Smooth muscle cell of bladder (primary cell): ENCODE data around the gene TRIM22. TPM values are rescaled to one million over a fixed set of nuclear protein-coding genes. Genes with fewer than 3 reads are reported as not detected.

ENCODE experiments used
- total RNA-seq: library from RNA; depleted of rRNA; stranded (reverse); fragments of >200 nt; gene quantifications from 2 replicates; pipeline ENCODE4 v1.2.3, GENCODE V29; 2014

The TRIM22 gene, protein sequence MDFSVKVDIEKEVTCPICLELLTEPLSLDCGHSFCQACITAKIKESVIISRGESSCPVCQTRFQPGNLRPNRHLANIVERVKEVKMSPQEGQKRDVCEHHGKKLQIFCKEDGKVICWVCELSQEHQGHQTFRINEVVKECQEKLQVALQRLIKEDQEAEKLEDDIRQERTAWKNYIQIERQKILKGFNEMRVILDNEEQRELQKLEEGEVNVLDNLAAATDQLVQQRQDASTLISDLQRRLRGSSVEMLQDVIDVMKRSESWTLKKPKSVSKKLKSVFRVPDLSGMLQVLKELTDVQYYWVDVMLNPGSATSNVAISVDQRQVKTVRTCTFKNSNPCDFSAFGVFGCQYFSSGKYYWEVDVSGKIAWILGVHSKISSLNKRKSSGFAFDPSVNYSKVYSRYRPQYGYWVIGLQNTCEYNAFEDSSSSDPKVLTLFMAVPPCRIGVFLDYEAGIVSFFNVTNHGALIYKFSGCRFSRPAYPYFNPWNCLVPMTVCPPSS
- 82.2 and 84.5 TPM in 2 replicates for total RNA-seq

DNA sequence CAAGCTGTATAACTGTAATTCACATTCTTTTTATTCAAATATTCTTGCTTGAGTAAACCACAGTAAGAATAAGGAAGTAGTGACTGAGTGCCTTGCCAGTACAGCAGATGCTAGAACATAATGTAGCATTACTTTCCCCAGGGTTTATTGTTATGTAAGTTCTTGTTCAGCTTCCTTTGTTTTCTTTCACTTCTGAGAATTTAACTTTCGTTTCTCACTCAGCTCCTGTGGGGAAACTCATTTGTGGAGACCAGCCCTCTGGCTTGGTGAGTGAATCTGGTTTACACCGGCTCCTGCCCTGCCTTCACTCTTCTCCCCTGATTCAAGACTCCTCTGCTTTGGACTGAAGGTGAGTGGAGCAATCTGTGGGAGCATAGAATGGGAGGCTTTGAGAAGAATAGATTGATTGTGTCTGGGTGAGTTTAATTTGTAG is at the start of gene TRIM22:
TSS of gene TRIM22 (plus strand) at position 240 of the 433 bp plus-strand sequence. CDS start 6,443 bp downstream, outside the sequence.

DNA sequence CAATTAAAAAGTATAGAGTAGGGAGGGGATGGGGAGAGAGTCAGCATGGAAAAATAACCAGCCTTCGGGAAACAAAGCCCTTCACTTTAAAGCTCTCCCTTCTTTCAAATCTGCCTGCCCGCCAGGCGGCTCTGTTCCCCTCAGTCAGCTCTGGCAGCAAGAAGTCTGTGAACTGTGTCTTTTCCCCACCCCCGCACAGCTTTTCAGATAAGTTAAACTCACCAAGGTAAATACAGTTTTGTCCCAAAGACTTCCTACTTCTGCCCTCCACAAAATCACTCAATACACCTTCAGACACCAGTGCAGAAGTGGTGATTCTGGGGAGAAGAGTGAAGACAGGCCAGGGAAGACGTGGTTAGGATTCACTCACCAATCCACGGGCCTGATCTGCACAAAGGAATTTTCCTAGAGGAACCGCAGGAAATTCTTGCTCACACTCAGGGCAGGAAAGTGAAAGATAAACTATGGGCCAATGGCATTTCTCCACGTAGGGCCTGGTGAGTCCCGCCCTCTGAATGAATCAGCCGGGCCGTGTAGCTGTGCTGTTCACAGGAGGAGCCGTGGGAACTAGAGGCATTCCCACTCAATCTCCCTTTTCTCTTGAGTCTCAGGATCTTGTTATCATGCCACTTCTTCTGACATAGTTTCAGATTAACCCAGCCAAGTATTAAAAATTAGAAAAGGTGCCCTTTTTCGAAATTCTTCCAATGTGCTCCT is 4.8 kb upstream of the TRIM22 start, which contains the start of gene TRIM5:
TSS of gene TRIM5 (minus strand) at position 429 of the 717 bp plus-strand sequence. CDS start 4,897 bp downstream, outside the sequence.

DNA sequence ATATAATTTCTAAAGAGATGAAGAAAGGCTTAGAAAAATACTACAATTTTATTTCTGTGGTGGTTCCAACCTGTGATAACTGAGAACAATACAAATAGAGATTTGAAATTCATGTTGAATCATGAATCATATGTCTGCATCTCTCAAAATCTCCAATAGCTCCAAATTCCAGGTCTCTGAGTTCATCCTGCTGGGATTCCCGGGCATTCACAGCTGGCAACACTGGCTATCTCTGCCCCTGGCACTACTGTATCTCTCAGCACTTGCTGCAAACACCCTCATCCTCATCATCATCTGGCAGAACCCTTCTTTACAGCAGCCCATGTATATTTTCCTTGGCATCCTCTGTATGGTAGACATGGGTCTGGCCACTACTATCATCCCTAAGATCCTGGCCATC is 46.8 kb downstream of the TRIM22 start, which contains the start of gene OR56B1:
TSS of gene OR56B1 (plus strand) at position 53 of the 400 bp plus-strand sequence. CDS start at position 122, 69 bp downstream.

DNA sequence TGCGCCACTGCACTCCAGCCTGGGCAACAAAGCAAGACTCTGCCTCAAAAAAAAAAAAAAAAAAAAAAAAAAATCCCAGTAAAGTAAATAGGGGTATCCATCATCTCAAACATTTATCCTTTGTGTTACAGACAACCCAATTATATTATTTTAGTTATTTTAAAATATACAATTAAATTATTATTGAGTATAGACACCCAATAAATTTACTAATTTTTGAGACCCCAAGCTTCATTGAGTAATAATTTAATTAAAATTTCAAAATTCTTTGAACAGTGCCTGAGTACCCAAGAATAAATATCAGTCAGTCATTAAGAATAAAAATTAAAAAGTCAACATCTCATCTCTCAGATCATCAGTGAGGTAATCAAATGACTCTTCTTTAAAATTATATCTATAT is 64.4 kb downstream of the TRIM22 start, which contains the start of gene OR52N4:
TSS of gene OR52N4 (plus strand) at position 301 of the 400 bp plus-strand sequence. CDS start 498 bp downstream, outside the sequence.

Other genes starting within 250 kb of the TRIM22 start
- 0.28 TPM in 1 of 2 replicates, not detected in the other for gene OR51I1, start 248.3 kb upstream of the TRIM22 start, total RNA-seq
- not detected in 2 replicates for gene OR51I2, start 240.5 kb upstream of the TRIM22 start, total RNA-seq
- gene OR52D1, start 201.1 kb upstream of the TRIM22 start, total RNA-seq, result not detected in 2 replicates
- gene UBQLN3, start 179.8 kb upstream of the TRIM22 start, total RNA-seq, result under 0.01 and 0.14 TPM in 2 replicates
- 0.14 and 0.18 TPM in 2 replicates for gene UBQLNL, start 173.1 kb upstream of the TRIM22 start, total RNA-seq
- 0.43 and 0.65 TPM in 2 replicates for gene OR52H1, start 141.2 kb upstream of the TRIM22 start, total RNA-seq
- not detected in 2 replicates for gene OR52B6, start 108.9 kb upstream of the TRIM22 start, total RNA-seq
- 3.0 and 4.6 TPM in 2 replicates for gene TRIM6, start 93.2 kb upstream of the TRIM22 start, total RNA-seq
- gene TRIM34, start 64.8 kb upstream of the TRIM22 start, total RNA-seq, result 8.7 and 11.4 TPM in 2 replicates
- gene TRIM5, start 4.7 kb upstream of the TRIM22 start, total RNA-seq, result 38.5 and 43.5 TPM in 2 replicates
- not detected in 2 replicates for gene OR56B1, start 46.7 kb downstream of the TRIM22 start, total RNA-seq
- gene OR52N4, start 64.5 kb downstream of the TRIM22 start, total RNA-seq, result not detected in 2 replicates
- gene OR52N5, start 93.6 kb downstream of the TRIM22 start, total RNA-seq, result not detected in 2 replicates
- not detected in 2 replicates for gene OR52N1, start 101.5 kb downstream of the TRIM22 start, total RNA-seq
- gene OR52N2, start 119.1 kb downstream of the TRIM22 start, total RNA-seq, result not detected in 2 replicates
- gene OR52E6, start 152.1 kb downstream of the TRIM22 start, total RNA-seq, result not detected in 2 replicates
- gene OR52E8, start 167.9 kb downstream of the TRIM22 start, total RNA-seq, result not detected in 2 replicates
- not detected in 2 replicates for gene OR52E4, start 190.8 kb downstream of the TRIM22 start, total RNA-seq
- gene OR52E5, start 203.4 kb downstream of the TRIM22 start, total RNA-seq, result not detected in 2 replicates